Esophagus squamous epithelium (tissue), 5 donors: ENCODE measurements around the gene DOP1B. TPM values are rescaled to one million over a fixed set of nuclear protein-coding genes. Genes with fewer than 3 reads are reported as not detected.

Source experiments
- DNase-seq: peaks from one replicate; lab custom pipeline; 2025; lab: John Stamatoyannopoulos, UW
- H3K27ac ChIP-seq, 4 donors: fragments of 200-600 bp; sonication (generic); one replicate each; pipeline ENCODE4 v1.5.1; 2016 to 2019; ENCODE audit warnings: mild to moderate bottlenecking in 1 of 4
- H3K27me3 ChIP-seq, 4 donors: fragments of 200-600 bp; sonication (generic); 1 replicate in 3 of 4; 2 replicates in 1 of 4; pipeline versions ENCODE4 v1.5.1 to v1.6.0; 2017 to 2021; ENCODE audit warnings: antibody characterized with exemption in 1 of 4
- H3K36me3 ChIP-seq, 3 donors: fragments of 200-600 bp; sonication (generic); one replicate each; pipeline ENCODE4 v1.5.1; 2016 to 2019
- H3K4me1 ChIP-seq, 3 donors: fragments of 200-600 bp; sonication (generic); one replicate each; pipeline ENCODE4 v1.5.1; 2017 to 2019
- H3K4me3 ChIP-seq, 4 donors: fragments of 200-600 bp; sonication (generic); 1 replicate in 3 of 4; 2 replicates in 1 of 4; pipeline ENCODE4 v1.5.1; 2016 to 2019; ENCODE audit warnings: mild to moderate bottlenecking in 2 of 4, moderate library complexity in 1 of 4
- H3K9me3 ChIP-seq, 3 donors: fragments of 200-600 bp; sonication (generic); one replicate each; pipeline ENCODE4 v1.5.1; 2016 to 2019
- POLR2A ChIP-seq, 4 donors: fragments of 450-650 bp; IDR thresholded peaks; one replicate each; pipeline ENCODE4 v1.6.1; 2017; ENCODE audit warnings: antibody characterized with exemption in 4 of 4, mild to moderate bottlenecking in 4 of 4, moderate library complexity in 3 of 4
- WGBS, 2 donors: methylation state at CpG; one replicate each; pipeline ENCODE4 v1.1.5; 2018; 5-methylcytosine and 5-hydroxymethylcytosine counted together
- intact Hi-C: fragments of 100-400 bp; cut with DNase I; formaldehyde crosslinking; loops from one replicate; pipeline ENCODE4 v1.15.0; 2022
- total RNA-seq, 4 donors: library from RNA; depleted of rRNA; stranded (reverse); fragments of >200 nt; gene quantifications; one replicate each; pipeline ENCODE4 v1.1.0, GENCODE V29; 2016
- TF ChIP-seq, protein P1 (sequence below), 6 experiments: fragments of 450-650 bp in 4 of 6; fragments of 200-600 bp in 2 of 6; sonication (generic) in 2 of 6; IDR thresholded peaks; one replicate each; pipeline ENCODE4 v1.5.1; 2016 to 2019; ENCODE audit warnings: antibody characterized with exemption in 6 of 6, mild to moderate bottlenecking in 4 of 6, moderate library complexity in 4 of 6
- donor health status: DM: yes; HTN: yes; CAD: no.

Gene DOP1B
- total RNA-seq, 4 donors from 2014 or later: 18.5 to 36.7 (median 26.2) TPM

DNA sequence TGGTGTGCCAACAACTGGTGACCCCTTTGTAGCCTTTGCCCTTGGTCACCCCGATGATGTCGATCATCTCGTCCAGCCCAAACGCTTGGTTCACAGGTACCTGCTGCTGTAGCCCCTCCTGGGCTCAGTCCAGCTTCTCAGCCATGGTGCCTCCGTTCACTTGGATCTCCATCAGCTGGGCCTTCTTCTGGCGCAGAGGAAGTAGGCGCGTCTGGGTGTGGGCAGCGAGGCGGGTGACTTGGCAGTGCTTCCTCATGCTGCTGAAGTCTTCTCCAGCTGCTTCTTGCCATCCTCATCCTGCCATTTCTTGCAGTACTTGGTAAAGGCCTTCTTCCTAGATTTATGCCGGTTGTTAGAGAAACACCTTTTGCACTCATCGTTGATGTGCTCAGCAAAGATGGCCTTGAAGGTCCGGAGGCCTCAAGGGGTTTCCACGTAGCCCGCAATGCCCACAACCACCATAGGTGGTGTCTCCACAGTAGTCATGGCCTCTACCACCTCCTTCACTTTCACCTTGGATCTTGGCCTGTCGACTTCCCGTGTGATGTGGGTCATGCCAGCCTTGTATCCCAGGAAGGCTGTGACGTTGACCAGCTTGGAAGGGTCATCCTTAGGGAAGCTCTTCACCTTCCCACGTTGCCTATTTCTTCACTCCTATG is 13.0 kb downstream of the DOP1B start:
- no peak overlapping the region for H3K27ac ChIP-seq
- DNase-seq: no peak
- intact Hi-C loops: no loop called here
- H3K27me3 ChIP-seq: no peaks in the 10 kb centered on the region
- no peak for TF ChIP-seq POLR2A (IDR thresholded peaks at IDR 0.05)
- TF ChIP-seq, protein P1, sequence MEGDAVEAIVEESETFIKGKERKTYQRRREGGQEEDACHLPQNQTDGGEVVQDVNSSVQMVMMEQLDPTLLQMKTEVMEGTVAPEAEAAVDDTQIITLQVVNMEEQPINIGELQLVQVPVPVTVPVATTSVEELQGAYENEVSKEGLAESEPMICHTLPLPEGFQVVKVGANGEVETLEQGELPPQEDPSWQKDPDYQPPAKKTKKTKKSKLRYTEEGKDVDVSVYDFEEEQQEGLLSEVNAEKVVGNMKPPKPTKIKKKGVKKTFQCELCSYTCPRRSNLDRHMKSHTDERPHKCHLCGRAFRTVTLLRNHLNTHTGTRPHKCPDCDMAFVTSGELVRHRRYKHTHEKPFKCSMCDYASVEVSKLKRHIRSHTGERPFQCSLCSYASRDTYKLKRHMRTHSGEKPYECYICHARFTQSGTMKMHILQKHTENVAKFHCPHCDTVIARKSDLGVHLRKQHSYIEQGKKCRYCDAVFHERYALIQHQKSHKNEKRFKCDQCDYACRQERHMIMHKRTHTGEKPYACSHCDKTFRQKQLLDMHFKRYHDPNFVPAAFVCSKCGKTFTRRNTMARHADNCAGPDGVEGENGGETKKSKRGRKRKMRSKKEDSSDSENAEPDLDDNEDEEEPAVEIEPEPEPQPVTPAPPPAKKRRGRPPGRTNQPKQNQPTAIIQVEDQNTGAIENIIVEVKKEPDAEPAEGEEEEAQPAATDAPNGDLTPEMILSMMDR (IDR thresholded peaks at IDR 0.05): no peak
- WGBS, 2 donors: 88 to 91% methylated on average over 11 to 15 of the region's 19 CpGs
- H3K9me3 ChIP-seq: no peaks in the 10 kb centered on the region
- H3K4me1 ChIP-seq: peaks cover 0 to 8% (median 0%) of the 10 kb centered on the region in 3 donors
- H3K4me3 ChIP-seq: no peak overlapping the region
- H3K36me3 ChIP-seq: peaks cover 0 to 63% (median 0%) of the 10 kb centered on the region in 3 donors

DNA sequence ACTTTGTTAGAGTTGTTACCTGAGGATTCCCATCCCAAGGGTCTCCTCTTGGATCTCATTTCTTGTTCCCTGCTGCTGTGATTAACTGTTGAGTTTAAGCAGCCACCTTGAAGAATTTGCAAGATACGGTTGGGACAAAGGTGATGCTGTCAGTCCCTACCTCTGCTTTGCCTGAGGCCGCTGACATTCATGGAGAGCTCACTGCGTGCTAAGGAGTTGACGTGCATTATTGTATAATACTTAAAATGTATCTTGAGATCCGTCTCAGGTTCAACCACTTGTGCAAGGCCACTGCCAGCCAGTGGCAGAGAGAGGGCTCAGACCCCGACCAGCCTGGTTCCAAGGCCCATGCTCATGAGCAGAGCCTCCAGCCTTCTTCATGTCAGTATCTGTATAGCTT is 14.2 kb downstream of the DOP1B start:
- TF ChIP-seq, protein P1 (IDR thresholded peaks at IDR 0.05): no peak
- H3K4me3 ChIP-seq: no peak overlapping the region
- no peak overlapping the region for H3K27ac ChIP-seq
- intact Hi-C loops: no loop called here
- no peaks in the 10 kb centered on the region for H3K9me3 ChIP-seq
- no peaks in the 10 kb centered on the region for H3K27me3 ChIP-seq
- DNase-seq: no peak
- H3K36me3 ChIP-seq: peaks cover 0 to 55% (median 0%) of the 10 kb centered on the region in 3 donors
- WGBS, 2 donors: 89 to 92% methylated on average over 6 of the region's 6 CpGs
- peaks cover 0 to 7% (median 0%) of the 10 kb centered on the region in 3 donors for H3K4me1 ChIP-seq

DNA sequence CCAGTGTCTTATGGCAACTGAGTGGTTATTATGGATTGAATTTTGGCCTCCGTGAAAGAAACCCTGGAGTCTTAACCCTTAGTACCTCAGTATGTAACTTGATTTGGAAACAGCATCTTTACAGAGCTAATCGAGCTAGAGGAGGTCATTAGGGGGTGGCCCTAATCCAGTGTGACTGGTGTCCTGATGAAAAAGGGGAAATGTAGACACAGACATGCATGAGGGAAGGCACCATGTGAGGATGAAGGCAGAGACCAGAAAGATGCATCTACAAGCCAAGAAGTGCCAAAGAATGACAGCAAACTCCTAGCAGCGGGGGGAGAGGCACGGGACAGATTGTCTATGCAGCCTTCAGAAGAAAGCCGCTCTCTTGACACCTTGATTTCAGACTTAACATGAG is 14.7 kb downstream of the DOP1B start:
- Histone ChIP-seq H3K36me3 (peaks cover 0 to 50% (median 0%) of the 10 kb centered on the region in 3 donors), H3K9me3 (no peaks in the 10 kb centered on the region), H3K27me3 (no peaks in the 10 kb centered on the region), H3K27ac (no peak overlapping the region), H3K4me3 (no peak overlapping the region), H3K4me1 (peaks cover 0 to 9% (median 0%) of the 10 kb centered on the region in 3 donors)
- 74 to 81% methylated on average over 5 of the region's 5 CpGs for WGBS, 2 donors
- DNase-seq: no peak
- TF ChIP-seq, protein P1 (IDR thresholded peaks at IDR 0.05): no peak
- no peak for TF ChIP-seq POLR2A (IDR thresholded peaks at IDR 0.05)
- intact Hi-C loops: no loop called here

DNA sequence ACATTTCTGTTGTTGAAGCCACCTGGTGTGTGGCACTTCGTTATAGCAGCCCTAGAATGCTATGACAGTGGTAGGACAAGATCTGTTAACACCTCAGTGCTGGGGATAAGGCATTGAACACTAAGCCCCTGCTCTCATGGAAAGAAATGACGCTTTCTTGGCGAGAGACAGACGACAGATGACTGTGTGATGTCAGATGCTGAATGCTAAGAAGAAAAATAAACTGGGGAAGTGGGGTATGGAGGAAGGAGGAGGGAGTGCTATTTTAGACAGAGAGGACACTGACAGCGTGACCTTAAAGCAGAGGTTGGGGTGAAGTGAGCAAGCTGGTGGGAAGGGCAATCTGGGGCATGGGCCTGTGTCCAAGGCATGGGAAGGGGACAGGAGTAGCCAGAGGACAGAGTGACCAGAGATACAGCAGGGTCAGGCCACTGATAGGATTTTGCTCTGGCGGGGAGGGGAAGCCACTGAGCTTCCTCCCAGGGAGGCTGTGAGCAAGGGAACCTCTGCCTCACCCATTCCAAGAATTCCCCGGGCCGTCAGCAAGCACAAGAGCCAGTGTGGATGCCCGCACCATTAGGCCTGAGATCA is 15.2 kb downstream of the DOP1B start:
- WGBS, 2 donors: 81 to 93% methylated on average over 9 of the region's 9 CpGs
- Histone ChIP-seq H3K27me3 (no peaks in the 10 kb centered on the region), H3K27ac (no peak overlapping the region), H3K4me1 (peaks cover 0 to 13% (median 0%) of the 10 kb centered on the region in 3 donors), H3K36me3 (peaks cover 0 to 45% (median 0%) of the 10 kb centered on the region in 3 donors), H3K4me3 (no peak overlapping the region), H3K9me3 (no peaks in the 10 kb centered on the region)
- TF ChIP-seq, protein P1 (IDR thresholded peaks at IDR 0.05): no peak
- intact Hi-C loops: no loop called here
- no peak for DNase-seq

DNA sequence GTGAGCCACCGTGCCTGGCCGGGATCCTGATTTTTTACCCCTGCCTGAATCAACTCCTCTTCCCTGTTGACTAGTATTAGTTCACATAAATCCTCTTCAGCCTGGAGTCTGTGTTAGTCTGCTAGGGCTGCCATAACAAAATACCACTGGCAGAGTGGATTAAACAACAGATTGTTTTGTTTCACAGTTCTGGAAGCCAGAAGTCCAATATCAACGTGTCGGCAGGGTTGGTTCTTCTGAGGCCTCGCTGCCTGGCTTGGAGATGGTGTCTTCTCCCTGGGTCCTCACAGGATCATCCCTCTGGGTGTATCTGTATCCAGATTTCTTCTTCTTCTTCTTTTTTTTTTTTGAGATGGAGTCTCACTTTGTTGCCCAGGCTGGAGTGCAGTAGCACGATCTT is 18.2 kb downstream of the DOP1B start:
- peaks cover 0 to 39% (median 0%) of the 10 kb centered on the region in 3 donors for H3K36me3 ChIP-seq
- no peak for TF ChIP-seq POLR2A (IDR thresholded peaks at IDR 0.05)
- TF ChIP-seq, protein P1 (IDR thresholded peaks at IDR 0.05): no peak
- no peaks in the 10 kb centered on the region for H3K27me3 ChIP-seq
- no peak overlapping the region for H3K27ac ChIP-seq
- H3K4me3 ChIP-seq: no peak overlapping the region
- intact Hi-C loops: no loop called here
- WGBS, 2 donors: 93 to 95% methylated on average over 5 to 6 of the region's 6 CpGs
- H3K4me1 ChIP-seq: peaks cover 0 to 13% (median 0%) of the 10 kb centered on the region in 3 donors
- no peak for DNase-seq
- H3K9me3 ChIP-seq: no peaks in the 10 kb centered on the region
